HG03565 (cell line): Measurements from ENCODE around the gene ALDH3A1.

Source experiments
- ATAC-seq: cut with Tn5 transposase; IDR thresholded peaks from one replicate; pipeline ENCODE4 v1.9.1; 2021; ENCODE audit warnings: mild to moderate bottlenecking, moderate library complexity; ENCODE audit not compliant: unreplicated experiment

ALDH3A1 gene

GRCh38 chr17:19705771-19706770 lies 42.0 kb downstream of the ALDH3A1 start:
- ATAC-seq, result no peak

- no peak for ATAC-seq
Observed at GRCh38 chr17:19705201-19705600, 42.9 kb downstream of the ALDH3A1 start.

- no peak for ATAC-seq
Observed at GRCh38 chr17:19703828-19704613, 44.1 kb downstream of the ALDH3A1 start.

GRCh38 chr17:19703106-19703827 lies 44.8 kb downstream of the ALDH3A1 start:
- no peak for ATAC-seq

- no peak for ATAC-seq
Observed at GRCh38 chr17:19702217-19702641, 45.9 kb downstream of the ALDH3A1 start.
